Mammary epithelial cell (primary cell): ENCODE measurements around the gene FANCB.

Experiments
- CTCF ChIP-seq, 2 donors: IDR thresholded peaks in 1 of 2; conservative IDR thresholded peaks in 1 of 2; 2 replicates each; pipeline ENCODE4 v1.5.1; 2011 to 2012; ENCODE audit warnings: inconsistent platforms in 2 of 2, low read length in 2 of 2, mild to moderate bottlenecking in 2 of 2, control low read depth in 1 of 2, low read depth in 1 of 2; ENCODE audit not compliant: insufficient read depth in 1 of 2; ENCODE audit errors: extremely low read depth in 1 of 2
- EZH2 ChIP-seq: IDR thresholded peaks from 2 replicates; pipeline ENCODE4 v1.6.1; 2012; ENCODE audit warnings: low read length, inconsistent platforms, borderline replicate concordance

- no peak for TF ChIP-seq CTCF (conservative IDR thresholded peaks at IDR 0.05 in 1 of 2, IDR thresholded peaks at IDR 0.05 in 1 of 2; ENCODE audit: extremely low read depth in 1 of 2, insufficient read depth in 1 of 2, low read depth in 1 of 2, low read length in 2 of 2)
- no peak for TF ChIP-seq EZH2
These were observed 21.3 kb downstream of the FANCB start for GRCh38 chrX:14851526-14851925.
